Measurements from ENCODE around the gene KCNC1.

KCNC1 gene

GRCh38 chr11:17713851-17714250 lies 20.7 kb upstream of the KCNC1 start (continued):
- TF ChIP-seq TSHZ2 (CRISPR knock-in tag; IDR thresholded peaks at IDR 0.05): no peak

- ATAC-seq: no peak
- TF ChIP-seq ARNTL (CRISPR knock-in tag; IDR thresholded peaks at IDR 0.05; ENCODE audit: borderline replicate concordance, low read depth) (no peak), ZFP3 (CRISPR knock-in tag; IDR thresholded peaks at IDR 0.05) (no peak), CSDC2 (CRISPR knock-in tag; IDR thresholded peaks at IDR 0.05) (no peak), TCF4 (CRISPR knock-in tag; IDR thresholded peaks at IDR 0.05; ENCODE audit: borderline replicate concordance) (no peak), POU6F1 (CRISPR knock-in tag; IDR thresholded peaks at IDR 0.05; ENCODE audit: borderline replicate concordance, low read depth) (no peak), TSHZ2 (CRISPR knock-in tag; IDR thresholded peaks at IDR 0.05) (no peak), RARB (CRISPR knock-in tag; IDR thresholded peaks at IDR 0.05) (no peak), PATZ1 (CRISPR knock-in tag; IDR thresholded peaks at IDR 0.05; ENCODE audit: borderline replicate concordance) (no peak), ISL1 (CRISPR knock-in tag; IDR thresholded peaks at IDR 0.05) (no peak), CSRNP3 (CRISPR knock-in tag; IDR thresholded peaks at IDR 0.05) (no peak), PPARA (CRISPR knock-in tag; IDR thresholded peaks at IDR 0.05; ENCODE audit: borderline replicate concordance) (no peak), SNAI2 (CRISPR knock-in tag; IDR thresholded peaks at IDR 0.05) (no peak), GLIS3 (CRISPR knock-in tag; IDR thresholded peaks at IDR 0.05) (no peak), ZNF70 (CRISPR knock-in tag; IDR thresholded peaks at IDR 0.05) (no peak), ZNF565 (CRISPR knock-in tag; conservative IDR thresholded peaks at IDR 0.05; ENCODE audit: low read depth) (no peak)
Measured at GRCh38 chr11:17714356-17714854, 20.2 kb upstream of the KCNC1 start.

- no peak for ATAC-seq
- no peak for TF ChIP-seq PATZ1 (CRISPR knock-in tag; IDR thresholded peaks at IDR 0.05; ENCODE audit: borderline replicate concordance)
- no peak for TF ChIP-seq TCF4 (CRISPR knock-in tag; IDR thresholded peaks at IDR 0.05; ENCODE audit: borderline replicate concordance)
- TF ChIP-seq PPARA (CRISPR knock-in tag; IDR thresholded peaks at IDR 0.05; ENCODE audit: borderline replicate concordance): no peak
- TF ChIP-seq RARB (CRISPR knock-in tag; IDR thresholded peaks at IDR 0.05): no peak
- TF ChIP-seq POU6F1 (CRISPR knock-in tag; IDR thresholded peaks at IDR 0.05; ENCODE audit: borderline replicate concordance, low read depth): no peak
- TF ChIP-seq TSHZ2 (CRISPR knock-in tag; IDR thresholded peaks at IDR 0.05): no peak
- TF ChIP-seq ESRRG (CRISPR knock-in tag; IDR thresholded peaks at IDR 0.05): no peak
- TF ChIP-seq ZC3H10 (CRISPR knock-in tag; IDR thresholded peaks at IDR 0.05): no peak
- no peak for TF ChIP-seq CSRNP3 (CRISPR knock-in tag; IDR thresholded peaks at IDR 0.05)
Measured at GRCh38 chr11:17714870-17715269, 19.7 kb upstream of the KCNC1 start.
